HepG2 (cell line): Measurements from ENCODE around the gene EFNA2. TPM values are rescaled to one million over a fixed set of nuclear protein-coding genes. Genes with fewer than 3 reads are reported as not detected.
A peak's percentile ranks its signal among the peaks of the same experiment; 100 is the strongest.

ENCODE experiments used
- ATAC-seq: fragments of 200-7000 bp; cut with Tn5 transposase; 3 replicates; pipeline ENCODE4 v1.9.1; 2020; ENCODE audit warnings: mild to moderate bottlenecking, moderate library complexity
- BruUV-seq: library from RNA; stranded (reverse); fragments of 400-500 nt; replicated peaks from 2 replicates; lab custom pipeline; 2021; lab: Mats Ljungman, UMichigan
- CTCF ChIA-PET: fragments of 300-600 bp; formaldehyde crosslinking; extraction: SDS; loops from one replicate; lab custom pipeline; 2021; ENCODE audit warnings: low total read pairs, inconsistent platforms, low intra/inter-chr PET ratio; lab: Yijun Ruan, JAX
- POLR2A ChIA-PET: fragments of 350-600 bp; sonication (Branson Sonifier 250); formaldehyde crosslinking; loops from one replicate; lab custom pipeline; 2020; ENCODE audit warnings: antibody characterized with exemption, inconsistent platforms; lab: Yijun Ruan, JAX
- DNase-seq: peaks from one replicate; pipeline ENCODE4 v3.0.0-alpha.2; 2015; ENCODE audit warnings: low spot score
- FAIRE-seq: peaks from 3 replicates; lab custom pipeline; 2011; peaks lifted over from hg19 to GRCh38; lab: Jason Lieb, UNC
- H2AFZ ChIP-seq: one replicate; pipeline ENCODE4 v1.6.1; 2011; ENCODE audit warnings: low read length, inconsistent platforms
- H3K27ac ChIP-seq: fragments of 300-600 bp; 3 replicates; pipeline ENCODE4 v1.8.0; 2011; ENCODE audit warnings: mixed run types, mild to moderate bottlenecking, mixed read lengths, low read length, inconsistent platforms; ENCODE audit not compliant: insufficient read depth; ENCODE audit errors: extremely low read length
- H3K27me3 ChIP-seq, 2 experiments: fragments of 200-600 bp in 1 of 2; 2 replicates in 1 of 2; 3 replicates in 1 of 2; pipeline versions ENCODE4 v1.6.0 to v1.8.0; 2011; ENCODE audit warnings: low read length in 2 of 2, mild to moderate bottlenecking in 2 of 2, moderate library complexity in 2 of 2, inconsistent platforms in 1 of 2; ENCODE audit not compliant: insufficient read depth in 2 of 2, control insufficient read depth in 1 of 2
- H3K36me3 ChIP-seq, 2 experiments: fragments of 200-600 bp in 1 of 2; replicated peaks in 1 of 2; 2 replicates in 1 of 2; 3 replicates in 1 of 2; pipeline versions ENCODE4 v1.5.1 to v1.8.0; 2011; ENCODE audit warnings: low read length in 2 of 2, inconsistent platforms in 1 of 2; ENCODE audit not compliant: insufficient read depth in 2 of 2, control insufficient read depth in 1 of 2
- H3K4me1 ChIP-seq: 2 replicates; pipeline ENCODE4 v1.5.1; 2012; ENCODE audit warnings: low read length, inconsistent platforms; ENCODE audit not compliant: insufficient read depth
- H3K4me2 ChIP-seq: 2 replicates; pipeline ENCODE4 v1.6.0; 2011; ENCODE audit warnings: low read depth, low read length, inconsistent platforms
- H3K4me3 ChIP-seq, 3 experiments: fragments of 200-600 bp in 1 of 3; sonication (generic), shearing (Covaris generic) in 1 of 3; replicated peaks in 1 of 3; 2 replicates each; pipeline ENCODE4 v1.5.1; 2011 to 2016; ENCODE audit warnings: low read length in 3 of 3, inconsistent platforms in 2 of 3, low read depth in 2 of 3, mild to moderate bottlenecking in 2 of 3, control low read depth in 1 of 3, mixed read lengths in 1 of 3; ENCODE audit not compliant: insufficient read depth in 1 of 3
- H3K79me2 ChIP-seq: one replicate; pipeline ENCODE4 v1.6.1; 2011; ENCODE audit warnings: low read length, inconsistent platforms; ENCODE audit not compliant: insufficient read depth
- H3K9ac ChIP-seq: 2 replicates; pipeline ENCODE4 v1.6.0; 2011; ENCODE audit warnings: mild to moderate bottlenecking, low read depth, low read length, inconsistent platforms; ENCODE audit not compliant: insufficient read depth
- H3K9me3 ChIP-seq: 2 replicates; pipeline ENCODE4 v1.5.1; 2012; ENCODE audit warnings: mild to moderate bottlenecking, low read length
- H4K20me1 ChIP-seq: 2 replicates; pipeline ENCODE4 v1.6.0; 2011; ENCODE audit warnings: inconsistent platforms, mild to moderate bottlenecking, low read length, moderate library complexity; ENCODE audit not compliant: insufficient read depth
- GTF2F1 ChIP-seq: fragments of 150-350 bp; IDR thresholded peaks from 2 replicates; pipeline ENCODE4 v1.6.1; 2014; ENCODE audit warnings: low read length
- HDAC1 ChIP-seq: sonication (generic); formaldehyde crosslinking; IDR thresholded peaks from 2 replicates; pipeline ENCODE4 v1.5.1; 2020; ENCODE audit warnings: mild to moderate bottlenecking, missing genetic modification reagents
- HNRNPLL ChIP-seq: fragments of 200-400 bp; formaldehyde crosslinking; IDR thresholded peaks from 2 replicates; pipeline ENCODE4 v1.6.1; 2017; ENCODE audit warnings: mild to moderate bottlenecking, low read depth, low read length; ENCODE audit not compliant: poor library complexity, severe bottlenecking
- IRF1 ChIP-seq: sonication (generic); formaldehyde crosslinking; IDR thresholded peaks from 2 replicates; pipeline ENCODE4 v1.4.0; 2020; ENCODE audit warnings: low read depth, mild to moderate bottlenecking, missing genetic modification reagents
- KDM2A ChIP-seq: sonication (generic); formaldehyde crosslinking; IDR thresholded peaks from 2 replicates; pipeline ENCODE4 v1.4.0; 2020; ENCODE audit warnings: low read depth, missing genetic modification reagents, borderline replicate concordance
- MAF1 ChIP-seq: sonication (generic); formaldehyde crosslinking; IDR thresholded peaks from 2 replicates; pipeline ENCODE4 v1.5.0; 2020; ENCODE audit warnings: missing genetic modification reagents, borderline replicate concordance
- PITX1 ChIP-seq: sonication (generic); formaldehyde crosslinking; IDR thresholded peaks from 2 replicates; pipeline ENCODE4 v1.5.1; 2020; ENCODE audit warnings: mild to moderate bottlenecking, missing genetic modification reagents
- SAFB2 ChIP-seq: sonication (generic); formaldehyde crosslinking; IDR thresholded peaks from 2 replicates; pipeline ENCODE4 v1.5.1; 2020; ENCODE audit warnings: missing genetic modification reagents, low read depth, mild to moderate bottlenecking, borderline replicate concordance
- SALL2 ChIP-seq: sonication (generic); formaldehyde crosslinking; IDR thresholded peaks from 2 replicates; pipeline ENCODE4 v1.8.1; 2023; ENCODE audit warnings: mild to moderate bottlenecking, missing genetic modification reagents, inconsistent platforms
- SETDB1 ChIP-seq: sonication (generic); formaldehyde crosslinking; IDR thresholded peaks from 2 replicates; pipeline ENCODE4 v1.5.1; 2020; ENCODE audit warnings: missing genetic modification reagents, mild to moderate bottlenecking, borderline replicate concordance
- SIN3A ChIP-seq: IDR thresholded peaks from 2 replicates; pipeline ENCODE4 v1.6.1; 2011; ENCODE audit warnings: low read depth, mild to moderate bottlenecking, control low read depth, low read length, borderline replicate concordance
- SNAPC2 ChIP-seq: sonication (generic); formaldehyde crosslinking; IDR thresholded peaks from 2 replicates; pipeline ENCODE4 v1.8.1; 2022; ENCODE audit warnings: mild to moderate bottlenecking, missing genetic modification reagents
- TAF1 ChIP-seq: sonication (generic); formaldehyde crosslinking; IDR thresholded peaks from 2 replicates; pipeline ENCODE4 v1.4.0; 2020; ENCODE audit warnings: missing genetic modification reagents
- TCF7 ChIP-seq: sonication (generic); IDR thresholded peaks from 2 replicates; pipeline ENCODE4 v1.6.1; 2016; ENCODE audit warnings: antibody characterized with exemption, low read depth
- ZBTB43 ChIP-seq: sonication (generic); formaldehyde crosslinking; conservative IDR thresholded peaks from 2 replicates; pipeline ENCODE4 v1.4.0; 2020; ENCODE audit warnings: missing genetic modification reagents
- ZEB1 ChIP-seq: IDR thresholded peaks from 2 replicates; pipeline ENCODE4 v1.6.1; 2012; ENCODE audit warnings: mild to moderate bottlenecking, low read depth, inconsistent platforms; ENCODE audit not compliant: insufficient replicate concordance
- ZFP90 ChIP-seq: sonication (generic); formaldehyde crosslinking; IDR thresholded peaks from 2 replicates; pipeline ENCODE4 v1.8.0; 2022; ENCODE audit warnings: missing genetic modification reagents, mild to moderate bottlenecking, inconsistent platforms, borderline replicate concordance
- ZNF296 ChIP-seq: sonication (generic); formaldehyde crosslinking; conservative IDR thresholded peaks from 2 replicates; pipeline ENCODE4 v1.5.0; 2020; ENCODE audit warnings: mild to moderate bottlenecking, missing genetic modification reagents
- WGBS: methylation state at CpG from one replicate; pipeline ENCODE4 v1.1.6; 2017; ENCODE audit warnings: low lambda C conversion rate; 5-methylcytosine and 5-hydroxymethylcytosine counted together
- in situ Hi-C: cut with HindIII; loops from 2 replicates; pipeline ENCODE4 v1.10.0; 2017; ENCODE audit warnings: low pct_unique_long_range_greater_than_20kb; ENCODE audit not compliant: extremely low pct_ligation_motif_present
- intact Hi-C: fragments of 100-400 bp; cut with micrococcal nuclease; formaldehyde crosslinking; loops from one replicate; pipeline ENCODE4 v1.10.0; 2022; ENCODE audit not compliant: unreplicated experiment
- polyA plus RNA-seq, 8 experiments: library from polyadenylated mRNA; depleted of rRNA in 3 of 8; stranded (reverse) in 7 of 8; unstranded in 1 of 8; fragments of >200 nt; fragmentation: Illumina TruSeq in 4 of 8; extraction: Trizol in 4 of 8; gene quantifications; 2 replicates each; pipeline versions ENCODE4 v1.2.1 to v1.2.3, GENCODE V29; 2011 to 2016; ENCODE audit warnings: low read depth in 4 of 8, missing spikeins in 1 of 8, mixed read lengths in 1 of 8; ENCODE audit not compliant: insufficient read depth in 1 of 8
- total RNA-seq, 5 experiments: library from RNA; depleted of rRNA; stranded (reverse); fragments of >200 nt; fragmentation: Illumina TruSeq; extraction: Trizol; gene quantifications; 2 replicates each; pipeline ENCODE4 v1.2.3, GENCODE V29; 2016; ENCODE audit warnings: low read depth in 1 of 5
- TF ChIP-seq, protein P1 (sequence below): sonication (generic); formaldehyde crosslinking; IDR thresholded peaks from 2 replicates; pipeline ENCODE4 v1.5.1; 2020; ENCODE audit warnings: mild to moderate bottlenecking, moderate library complexity, missing genetic modification reagents

The EFNA2 gene
- total and polyA plus RNA-seq, 2 of the 13 experiments (the other 11 are each of a cell fraction or from before 2014, with no cell fraction given): 6.0 to 9.9 TPM

DNA sequence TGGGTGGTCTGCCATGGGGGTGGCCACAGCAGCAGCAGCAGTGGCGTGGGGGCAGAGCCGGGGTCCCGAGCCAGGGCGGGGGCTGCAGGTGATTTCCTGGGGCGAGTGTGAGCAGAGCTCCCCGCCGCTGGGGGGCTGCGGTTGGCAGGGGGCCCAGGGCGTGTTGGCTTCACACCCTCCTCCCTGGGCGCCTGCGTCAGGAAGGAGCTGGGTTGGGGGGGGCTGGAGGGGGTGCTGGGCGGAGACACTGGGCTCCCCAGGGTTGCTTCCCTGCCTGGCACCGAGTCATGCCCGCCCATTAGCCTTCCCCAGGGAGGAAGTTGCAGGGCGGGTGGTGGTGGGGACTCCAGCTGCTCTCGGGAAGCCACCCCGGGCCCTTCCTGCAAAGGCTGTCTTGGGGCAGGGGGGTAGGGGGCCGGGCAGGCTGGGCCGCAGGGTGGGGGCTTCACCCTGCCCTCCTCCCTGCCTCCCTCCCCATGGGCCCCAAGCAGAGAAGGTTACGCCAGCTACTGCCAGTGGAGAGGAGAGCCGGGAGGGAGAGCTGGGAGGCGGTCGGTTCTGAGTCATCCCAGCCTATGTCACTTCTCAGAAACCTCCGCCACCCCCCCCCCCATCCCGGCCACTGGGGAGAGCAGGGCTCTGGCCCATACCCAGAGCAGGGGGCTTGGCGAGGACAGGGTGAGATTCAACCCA lies 32.7 kb upstream of the EFNA2 start:
- Histone ChIP-seq H3K9me3 (no peaks in the 10 kb centered on the region), H3K36me3 (peaks cover 20 to 43% of the 10 kb centered on the region in 2 experiments), H3K4me2 (peak overlapping the region; percentile 87), H4K20me1 (peaks cover 55% of the 10 kb centered on the region; the same call in 1 of the 2 replicates), H2AFZ (no peak overlapping the region), H3K79me2 (peaks cover 35% of the 10 kb centered on the region), H3K4me3 (peak overlapping the region; percentile 86 to 90 (median 88)), H3K27me3 (no peaks in the 10 kb centered on the region; a peak in 1 of 5 replicates), H3K9ac (peak overlapping the region; percentile 92), H3K27ac (peak overlapping the region; percentile 94), H3K4me1 (peaks cover 49% of the 10 kb centered on the region)
- ChIA-PET CTCF (no interaction called here), POLR2A (interaction anchor here (0.9 to 13.7 kb wide), 10 partner anchors 9 to 155 kb away, joined by 3 to 668 read pairs (median 6); partner anchors contain the start of genes ATP5F1D, CIRBP, EFNA2 and FAM174C)
- ATAC-seq (peak; percentile 26), DNase-seq (peak; percentile 82), FAIRE-seq (no peak)
- BruUV-seq: no TSS peak
- intact Hi-C loops: no loop called here
- in situ Hi-C loops: no loop called here
- 6% methylated on average over 6 of the region's 26 CpGs for WGBS
- TF ChIP-seq IRF1 (CRISPR knock-in tag) (no peak), PITX1 (CRISPR knock-in tag) (no peak), ZNF296 (CRISPR knock-in tag) (no peak), SNAPC2 (CRISPR knock-in tag) (no peak), SALL2 (CRISPR knock-in tag) (0 out of 2 replicates have a peak, but pooled peaks have one; percentile 56), HNRNPLL (no peak), SETDB1 (CRISPR knock-in tag) (no peak), ZBTB43 (CRISPR knock-in tag) (no peak), ZFP90 (CRISPR knock-in tag) (0 out of 2 replicates have a peak, but pooled peaks have one; percentile 28), HDAC1 (CRISPR knock-in tag) (peak; percentile 7; the same call in 1 of the 2 replicates), SIN3A (peak; percentile 35; the same call in 1 of the 2 replicates), ZEB1 (no peak), TCF7 (no peak), SAFB2 (CRISPR knock-in tag) (no peak), TAF1 (CRISPR knock-in tag) (0 out of 2 replicates have a peak, but pooled peaks have one; percentile 58), MAF1 (CRISPR knock-in tag) (no peak), GTF2F1 (no peak), KDM2A (peak; percentile 55; the same call in 1 of the 2 replicates)
- TF ChIP-seq, protein P1, sequence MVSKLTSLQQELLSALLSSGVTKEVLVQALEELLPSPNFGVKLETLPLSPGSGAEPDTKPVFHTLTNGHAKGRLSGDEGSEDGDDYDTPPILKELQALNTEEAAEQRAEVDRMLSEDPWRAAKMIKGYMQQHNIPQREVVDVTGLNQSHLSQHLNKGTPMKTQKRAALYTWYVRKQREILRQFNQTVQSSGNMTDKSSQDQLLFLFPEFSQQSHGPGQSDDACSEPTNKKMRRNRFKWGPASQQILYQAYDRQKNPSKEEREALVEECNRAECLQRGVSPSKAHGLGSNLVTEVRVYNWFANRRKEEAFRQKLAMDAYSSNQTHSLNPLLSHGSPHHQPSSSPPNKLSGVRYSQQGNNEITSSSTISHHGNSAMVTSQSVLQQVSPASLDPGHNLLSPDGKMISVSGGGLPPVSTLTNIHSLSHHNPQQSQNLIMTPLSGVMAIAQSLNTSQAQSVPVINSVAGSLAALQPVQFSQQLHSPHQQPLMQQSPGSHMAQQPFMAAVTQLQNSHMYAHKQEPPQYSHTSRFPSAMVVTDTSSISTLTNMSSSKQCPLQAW (CRISPR knock-in tag): no peak
